Measurements from ENCODE around the gene CADPS.

The CADPS gene

GRCh38 chr3:62372621-62373041, 502.6 kb downstream of the CADPS start:
- no peak for DNase-seq (ENCODE audit: low spot score)

- no peak for DNase-seq (ENCODE audit: low spot score)
These were observed 503.3 kb downstream of the CADPS start for GRCh38 chr3:62371720-62372591.

DNA sequence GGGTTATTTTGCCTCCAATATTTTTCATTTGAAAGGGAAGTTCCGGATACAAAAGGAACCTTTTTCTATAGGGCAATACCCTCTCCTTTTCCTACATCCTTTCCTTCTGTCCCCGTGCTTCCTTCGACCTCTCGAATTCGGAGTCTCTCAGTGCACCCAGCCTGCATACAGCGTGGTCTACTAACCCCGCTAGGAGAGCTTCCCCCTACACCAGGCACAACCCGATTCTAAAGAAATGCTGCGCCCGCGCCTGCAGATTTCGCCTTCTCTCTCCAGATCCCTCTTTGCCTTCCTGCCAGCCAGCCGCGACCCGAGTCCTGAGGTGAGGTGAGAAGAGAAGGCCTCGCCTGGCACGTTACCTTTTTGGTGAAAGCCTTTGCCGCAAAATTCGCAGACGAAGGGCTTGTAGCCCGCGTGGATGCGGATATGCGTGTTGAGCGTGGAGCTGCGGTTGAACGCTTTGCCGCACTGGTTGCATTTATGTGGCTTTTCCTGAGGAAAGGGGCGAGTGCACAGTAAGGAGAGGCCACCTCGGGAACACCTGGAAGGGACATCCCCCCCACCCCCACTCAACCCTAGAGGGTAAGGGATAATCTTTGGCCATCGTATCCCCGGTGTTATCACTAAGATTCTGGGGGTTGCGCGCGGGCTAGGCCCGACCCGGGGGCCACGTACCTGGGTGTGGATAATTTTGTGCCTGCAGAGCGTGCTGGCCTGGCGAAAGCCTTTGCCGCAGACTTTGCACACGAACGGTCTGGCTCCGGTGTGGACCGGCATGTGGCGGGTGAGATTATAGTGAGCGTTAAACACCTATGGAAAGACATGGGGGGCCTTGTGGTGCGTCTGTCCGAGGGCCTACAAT, 504.1 kb downstream of the CADPS start:
- no peak for DNase-seq (ENCODE audit: low spot score)

DNA sequence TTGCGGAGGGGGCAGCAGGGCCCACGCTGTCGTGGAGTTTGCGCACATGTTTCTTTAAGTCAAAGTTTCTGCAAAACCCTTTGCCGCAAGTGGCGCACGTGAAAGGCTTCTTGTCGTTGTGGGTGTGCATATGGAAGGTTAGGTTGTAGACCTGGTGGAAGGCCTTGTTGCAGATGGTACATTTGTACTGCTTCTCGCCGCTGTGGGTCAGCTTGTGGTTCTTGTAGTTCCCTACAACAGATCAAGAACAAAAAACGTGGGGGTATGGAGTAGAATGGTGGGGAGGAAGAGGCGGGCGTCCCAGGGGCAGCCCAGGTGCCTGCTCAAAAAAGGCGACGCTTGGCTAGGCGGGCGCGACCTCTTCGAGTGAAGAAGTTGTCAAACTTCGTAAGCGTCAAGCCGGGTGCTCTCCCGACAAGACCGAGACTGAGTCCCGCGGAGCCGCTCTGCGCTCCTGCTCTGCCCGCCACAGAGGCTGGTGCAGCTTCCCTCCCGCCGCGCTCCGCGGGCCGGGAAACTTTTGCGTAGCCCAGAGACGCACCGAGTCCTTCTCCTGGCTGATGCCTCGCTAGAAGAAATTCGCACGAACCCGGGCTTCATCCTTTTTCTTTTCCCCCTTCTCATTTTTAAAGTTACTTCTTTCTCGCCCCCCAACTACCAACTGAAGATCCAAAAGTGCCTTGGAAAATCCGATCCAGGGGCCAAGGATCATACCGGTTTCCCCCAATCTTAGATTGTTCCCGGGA, 504.9 kb downstream of the CADPS start:
- no peak for DNase-seq (ENCODE audit: low spot score)

- DNase-seq (ENCODE audit: low spot score) = no peak
These were observed 505.8 kb downstream of the CADPS start for GRCh38 chr3:62369476-62369743.

DNA sequence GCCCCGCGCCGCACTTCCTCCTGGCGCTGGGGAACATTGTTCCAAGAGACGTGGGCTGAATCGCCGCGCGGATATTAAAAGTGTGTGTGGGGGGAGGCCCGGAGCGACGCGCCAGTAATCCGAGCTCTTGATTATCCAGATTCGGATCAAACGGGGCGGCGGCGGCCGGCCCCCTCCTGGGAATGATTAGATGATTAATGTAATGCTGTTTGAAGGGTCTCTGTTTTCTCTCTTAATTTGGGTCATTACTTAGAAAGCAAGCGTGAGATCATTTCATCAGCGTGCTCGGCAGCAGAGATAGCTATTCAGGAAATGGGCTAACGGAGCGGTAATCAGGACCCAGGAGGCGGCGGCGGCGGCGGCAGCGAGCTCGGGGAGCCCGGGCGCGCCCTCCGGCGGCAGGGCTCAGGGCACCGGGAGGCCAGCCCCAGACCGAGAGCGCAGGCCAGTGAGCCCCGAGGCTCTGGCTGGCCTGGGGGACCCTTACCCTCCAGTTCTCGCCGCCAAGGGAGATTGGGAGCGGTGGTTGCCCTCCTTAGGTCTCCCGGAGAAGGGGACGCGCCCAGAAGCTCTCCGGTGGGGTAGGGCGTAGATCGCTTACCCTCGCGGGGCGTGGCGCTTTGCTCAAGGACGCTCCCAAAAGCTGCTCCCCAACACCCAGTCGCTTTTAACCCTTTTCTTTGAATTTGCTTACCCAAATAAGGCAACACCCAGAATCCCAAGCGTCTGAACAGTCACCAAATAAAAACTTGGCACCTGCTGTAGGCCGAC, 506.3 kb downstream of the CADPS start:
- no peak for DNase-seq (ENCODE audit: low spot score)

DNA sequence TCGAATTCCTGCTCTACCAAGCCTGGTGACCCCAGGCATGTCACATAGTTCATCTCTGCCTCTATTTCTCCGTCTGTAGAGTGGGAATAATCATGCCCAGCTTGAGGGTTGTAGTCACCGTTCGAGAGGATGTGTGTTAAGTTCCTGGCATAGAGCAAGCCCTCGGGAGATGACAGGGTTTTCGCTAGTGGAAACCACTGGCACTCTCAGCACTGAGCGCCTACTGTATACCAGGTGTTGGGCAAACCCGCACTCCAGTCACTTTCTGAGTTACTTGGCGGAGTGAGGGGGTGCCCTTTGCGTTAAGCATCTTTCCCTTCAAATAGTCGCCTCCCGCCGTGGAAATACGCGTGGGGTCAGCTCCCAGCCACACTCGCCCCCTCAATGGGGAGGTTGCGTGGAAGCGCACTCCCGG, 506.9 kb downstream of the CADPS start:
- no peak for DNase-seq (ENCODE audit: low spot score)

DNA sequence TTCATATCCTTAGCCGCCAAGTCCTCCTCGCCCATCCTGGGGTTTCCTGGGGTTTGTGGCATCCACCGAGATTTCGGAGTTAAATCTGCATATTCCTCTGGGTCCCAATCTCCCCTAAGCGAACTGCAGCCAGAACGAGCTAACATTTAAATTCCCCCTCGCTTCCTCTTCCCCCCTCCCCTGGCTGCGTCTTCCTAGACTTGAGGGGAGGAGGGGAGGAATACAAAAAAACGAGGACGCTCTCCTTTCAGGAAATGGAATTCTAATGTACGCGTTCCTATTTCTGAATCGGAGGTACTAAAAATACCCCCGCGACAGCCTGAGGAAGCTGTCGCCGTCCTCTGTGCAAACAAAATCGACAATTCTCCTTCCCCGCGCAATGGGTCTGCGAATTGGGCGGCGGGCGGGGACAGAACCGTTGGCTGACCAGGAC, 507.4 kb downstream of the CADPS start:
- DNase-seq (ENCODE audit: low spot score) = no peak

DNA sequence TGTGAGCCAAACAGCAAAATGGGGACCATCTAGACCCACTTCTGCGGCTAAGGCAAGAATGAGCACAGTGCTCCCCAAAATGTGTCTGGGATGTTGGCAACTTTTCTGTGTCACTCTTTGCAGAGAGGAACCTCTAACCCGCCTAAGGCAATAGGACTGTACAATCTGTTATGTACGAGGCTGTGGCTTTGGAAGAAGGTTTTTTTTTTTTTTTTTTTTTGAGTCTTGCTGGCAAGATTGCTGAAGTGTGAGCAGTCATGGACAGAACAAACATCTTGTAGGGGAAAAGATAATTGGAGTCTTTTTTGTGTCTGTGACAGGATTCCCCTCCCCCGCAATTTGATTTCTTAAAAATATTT, 509.1 kb downstream of the CADPS start:
- no peak for DNase-seq (ENCODE audit: low spot score)

GRCh38 chr3:62365391-62366125, 509.7 kb downstream of the CADPS start:
- DNase-seq (ENCODE audit: low spot score) = no peak

DNA sequence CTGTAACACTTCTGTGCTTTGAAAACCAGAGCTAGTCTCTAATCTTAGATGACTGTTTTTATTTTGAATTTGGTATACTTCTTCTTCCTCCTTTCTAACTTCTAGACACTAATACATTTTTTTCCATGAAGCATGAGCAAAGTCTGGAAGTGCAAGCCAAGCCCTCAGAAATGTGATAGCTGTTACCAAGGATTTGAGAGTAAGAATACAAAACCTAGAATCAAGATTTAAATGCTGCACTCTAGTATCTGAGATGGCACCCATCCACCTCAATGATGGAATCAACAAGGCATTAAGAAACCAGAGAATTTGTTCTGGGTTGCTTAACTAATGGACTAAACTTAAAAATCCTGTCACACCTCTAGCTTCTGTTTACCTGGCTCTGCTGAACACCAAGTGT, 511.0 kb downstream of the CADPS start:
- DNase-seq (ENCODE audit: low spot score) = no peak

GRCh38 chr3:62363275-62363674, 511.9 kb downstream of the CADPS start:
- no peak for DNase-seq (ENCODE audit: low spot score)

- no peak for DNase-seq (ENCODE audit: low spot score)
These were observed 513.4 kb downstream of the CADPS start for GRCh38 chr3:62361824-62362223.

GRCh38 chr3:62361261-62361660, 514.0 kb downstream of the CADPS start:
- DNase-seq (ENCODE audit: low spot score) = no peak

DNA sequence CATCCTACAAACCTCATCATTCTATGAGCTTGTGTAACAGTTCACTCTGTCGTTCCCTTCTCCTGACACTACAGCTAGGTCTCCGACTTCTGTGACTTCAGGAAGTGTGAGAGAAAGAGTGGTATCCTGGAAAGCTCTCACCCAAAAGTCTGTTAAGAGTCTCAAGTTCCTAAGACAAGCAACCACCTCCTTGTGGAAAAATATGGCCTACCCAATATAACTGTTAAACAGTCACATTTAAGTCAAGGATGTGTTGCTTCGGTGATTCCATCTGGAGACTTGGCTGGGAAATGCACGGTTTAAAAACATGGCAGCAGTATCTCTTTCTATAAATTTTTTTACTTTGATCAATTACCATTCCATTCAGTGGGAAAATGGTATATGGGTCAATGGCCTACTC, 515.7 kb downstream of the CADPS start:
- DNase-seq (ENCODE audit: low spot score) = no peak

GRCh38 chr3:62356356-62356755, 518.9 kb downstream of the CADPS start:
- DNase-seq (ENCODE audit: low spot score) = no peak

DNA sequence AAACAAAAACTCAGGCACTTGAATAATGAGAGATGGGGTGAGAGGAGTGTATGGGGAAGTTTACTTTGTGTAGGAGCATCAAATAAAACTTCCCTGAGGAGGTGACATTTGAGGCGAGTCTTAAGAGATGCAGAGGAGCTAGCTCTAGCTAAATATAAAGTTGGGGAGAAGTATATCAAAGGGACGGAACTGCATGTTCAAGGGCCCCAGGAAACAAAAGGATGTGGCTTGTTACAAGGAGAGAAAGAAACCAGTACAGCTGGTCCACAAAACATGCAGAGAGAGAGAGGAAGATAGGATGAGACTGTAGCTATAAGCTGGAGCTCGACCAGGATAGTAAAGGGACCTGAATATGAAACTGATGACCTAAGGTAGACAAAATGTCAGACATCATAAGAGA, 519.5 kb downstream of the CADPS start:
- no peak for DNase-seq (ENCODE audit: low spot score)
